HEK293 (cell line): Measurements from ENCODE around the gene DDX43.

ENCODE experiments used
- CTCF ChIA-PET: fragments of 350-600 bp; formaldehyde crosslinking; extraction: SDS; loops from one replicate; lab custom pipeline; 2021; ENCODE audit warnings: antibody characterized with exemption; lab: Yijun Ruan, JAX
- POLR2A ChIA-PET: fragments of 300-600 bp; formaldehyde crosslinking; extraction: SDS; loops from one replicate; lab custom pipeline; 2020; ENCODE audit warnings: antibody characterized with exemption, inconsistent platforms; lab: Yijun Ruan, JAX
- H3K27ac ChIP-seq: fragments of 200-500 bp; sonication (Bioruptor generic); 2 replicates; pipeline ENCODE4 v1.5.1; 2014; ENCODE audit warnings: low read depth, low read length, control low read depth, inconsistent platforms; ENCODE audit errors: extremely low read depth
- H3K36me3 ChIP-seq, 2 experiments: fragments of 200-500 bp in 1 of 2; sonication (Bioruptor generic) in 1 of 2; 1 replicate in 1 of 2; 2 replicates in 1 of 2; pipeline ENCODE4 v1.5.1; 2014 to 2017; ENCODE audit warnings: inconsistent platforms in 2 of 2, low read length in 2 of 2; ENCODE audit not compliant: control insufficient read depth in 2 of 2, insufficient read depth in 1 of 2
- H3K4me1 ChIP-seq: fragments of 200-500 bp; sonication (Bioruptor generic); 2 replicates; pipeline ENCODE4 v1.5.1; 2014; ENCODE audit warnings: mild to moderate bottlenecking, low read length, inconsistent platforms; ENCODE audit not compliant: control insufficient read depth, insufficient read depth
- H3K4me3 ChIP-seq: 2 replicates; pipeline ENCODE4 v1.5.1; 2011; ENCODE audit warnings: low read depth, mild to moderate bottlenecking, control low read depth, low read length, moderate library complexity
- H3K9me3 ChIP-seq: fragments of 200-500 bp; sonication (Bioruptor generic); 2 replicates; pipeline ENCODE4 v1.5.1; 2014; ENCODE audit warnings: low read depth, low read length, inconsistent platforms; ENCODE audit not compliant: control insufficient read depth, insufficient read depth
- KLF8 ChIP-seq: fragments of 450-650 bp; formaldehyde crosslinking; IDR thresholded peaks from 2 replicates; pipeline ENCODE4 v1.5.1; 2016; ENCODE audit warnings: missing biosample characterization, missing genetic modification characterization
- SP2 ChIP-seq: fragments of 450-650 bp; formaldehyde crosslinking; IDR thresholded peaks from 2 replicates; pipeline ENCODE4 v1.5.1; 2016; ENCODE audit warnings: missing biosample characterization, missing genetic modification characterization
- TRIM28 ChIP-seq: IDR thresholded peaks from 2 replicates; pipeline ENCODE4 v1.6.1; 2011; ENCODE audit warnings: low read length, control low read depth, borderline replicate concordance
- ZNF155 ChIP-seq: fragments of 450-650 bp; formaldehyde crosslinking; IDR thresholded peaks from 2 replicates; pipeline ENCODE4 v1.5.1; 2016; ENCODE audit warnings: missing biosample characterization, missing genetic modification characterization
- ZNF175 ChIP-seq: fragments of 450-650 bp; formaldehyde crosslinking; IDR thresholded peaks from 2 replicates; pipeline ENCODE4 v1.5.1; 2016; ENCODE audit warnings: missing biosample characterization, missing genetic modification characterization
- ZNF239 ChIP-seq: fragments of 450-650 bp; formaldehyde crosslinking; IDR thresholded peaks from 2 replicates; pipeline ENCODE4 v1.5.1; 2016; ENCODE audit warnings: missing biosample characterization, missing genetic modification characterization
- ZNF292 ChIP-seq: fragments of 450-650 bp; formaldehyde crosslinking; IDR thresholded peaks from 2 replicates; pipeline ENCODE4 v1.5.1; 2016; ENCODE audit warnings: low read depth, missing biosample characterization, missing genetic modification characterization, borderline replicate concordance
- ZNF302 ChIP-seq: fragments of 450-650 bp; formaldehyde crosslinking; IDR thresholded peaks from 2 replicates; pipeline ENCODE4 v1.5.1; 2016; ENCODE audit warnings: missing biosample characterization, missing genetic modification characterization, low read depth
- ZNF391 ChIP-seq: fragments of 450-650 bp; formaldehyde crosslinking; IDR thresholded peaks from 2 replicates; pipeline ENCODE4 v1.5.1; 2016; ENCODE audit warnings: low read depth, missing biosample characterization, missing genetic modification characterization, borderline replicate concordance
- ZNF514 ChIP-seq: fragments of 450-650 bp; formaldehyde crosslinking; IDR thresholded peaks from 2 replicates; pipeline ENCODE4 v1.5.1; 2016; ENCODE audit warnings: missing biosample characterization, missing genetic modification characterization
- ZNF596 ChIP-seq: fragments of 450-650 bp; IDR thresholded peaks from 2 replicates; pipeline ENCODE4 v1.5.0; 2018; ENCODE audit warnings: missing biosample characterization, mild to moderate bottlenecking, missing genetic modification characterization, moderate library complexity
- ZNF600 ChIP-seq: fragments of 450-650 bp; formaldehyde crosslinking; IDR thresholded peaks from 2 replicates; pipeline ENCODE4 v1.5.1; 2016; ENCODE audit warnings: missing biosample characterization, missing genetic modification characterization
- ZNF610 ChIP-seq: fragments of 450-650 bp; formaldehyde crosslinking; IDR thresholded peaks from 2 replicates; pipeline ENCODE4 v1.5.1; 2016; ENCODE audit warnings: missing biosample characterization, missing genetic modification characterization, borderline replicate concordance
- ZNF621 ChIP-seq: fragments of 450-650 bp; formaldehyde crosslinking; IDR thresholded peaks from 2 replicates; pipeline ENCODE4 v1.5.1; 2017; ENCODE audit warnings: missing biosample characterization, missing genetic modification characterization
- ZNF626 ChIP-seq: fragments of 450-650 bp; sonication (Bioruptor Pico); formaldehyde crosslinking; IDR thresholded peaks from 2 replicates; pipeline ENCODE4 v1.5.1; 2018; ENCODE audit warnings: missing biosample characterization, missing genetic modification characterization, inconsistent platforms
- ZNF654 ChIP-seq: fragments of 450-650 bp; formaldehyde crosslinking; IDR thresholded peaks from 2 replicates; pipeline ENCODE4 v1.5.1; 2016; ENCODE audit warnings: low read depth, missing biosample characterization, missing genetic modification characterization
- ZSCAN23 ChIP-seq: fragments of 450-650 bp; formaldehyde crosslinking; IDR thresholded peaks from 2 replicates; pipeline ENCODE4 v1.5.1; 2016; ENCODE audit warnings: missing biosample characterization, missing genetic modification characterization
- TF ChIP-seq, protein P1 (sequence below): fragments of 450-650 bp; formaldehyde crosslinking; IDR thresholded peaks from 2 replicates; pipeline ENCODE4 v1.5.1; 2016; ENCODE audit warnings: missing biosample characterization, missing genetic modification characterization, low read depth
- TF ChIP-seq, protein P2 (sequence below): fragments of 450-650 bp; formaldehyde crosslinking; IDR thresholded peaks from 2 replicates; pipeline ENCODE4 v1.5.1; 2016; ENCODE audit warnings: missing biosample characterization, missing genetic modification characterization
- TF ChIP-seq, protein P3 (sequence below): fragments of 450-650 bp; formaldehyde crosslinking; IDR thresholded peaks from 2 replicates; pipeline ENCODE4 v1.5.1; 2016; ENCODE audit warnings: missing biosample characterization, missing genetic modification characterization
- TF ChIP-seq, protein P4 (sequence below): fragments of 450-650 bp; formaldehyde crosslinking; IDR thresholded peaks from 2 replicates; pipeline ENCODE4 v1.5.1; 2016; ENCODE audit warnings: missing biosample characterization, missing genetic modification characterization

Gene DDX43

DNA sequence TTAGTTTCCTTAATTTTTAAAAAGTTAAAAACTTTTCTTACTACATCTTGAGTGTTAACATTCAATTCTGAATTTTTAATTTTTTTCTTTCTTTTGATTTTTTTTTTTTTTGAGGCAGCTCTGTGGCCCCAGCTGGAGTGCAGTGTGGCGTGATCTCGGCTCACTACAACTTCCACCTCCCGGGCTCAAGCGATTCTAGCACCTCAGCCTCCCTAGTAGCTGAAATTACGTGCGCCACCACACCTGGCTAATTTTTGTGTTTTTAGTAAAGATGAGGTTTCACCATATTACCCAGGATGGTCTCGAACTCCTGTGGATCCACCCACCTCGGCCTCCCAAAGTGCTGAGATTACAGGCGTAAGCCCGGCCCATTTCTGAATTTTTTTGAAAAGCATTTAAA, 1.2 kb downstream of the DDX43 start:
- POLR2A ChIA-PET = interaction anchor here (0.7 kb wide), 1 partner anchor 125 kb away, joined by 3 read pairs; the partner anchor contains the start of gene EEF1A1
- CTCF ChIA-PET = interaction anchor here (0.5 to 1.2 kb wide), 6 partner anchors 46 to 276 kb away, joined by 3 to 7 read pairs (median 4); no protein-coding TSS in a partner anchor
- Histone ChIP-seq H3K9me3 (no peaks in the 10 kb centered on the region), H3K27ac (no peak overlapping the region), H3K4me1 (no peaks in the 10 kb centered on the region), H3K4me3 (no peak overlapping the region), H3K36me3 (no peaks in the 10 kb centered on the region)
- TF ChIP-seq ZNF621 (no peak), ZNF600 (tag by site-specific recombination) (no peak)

DNA sequence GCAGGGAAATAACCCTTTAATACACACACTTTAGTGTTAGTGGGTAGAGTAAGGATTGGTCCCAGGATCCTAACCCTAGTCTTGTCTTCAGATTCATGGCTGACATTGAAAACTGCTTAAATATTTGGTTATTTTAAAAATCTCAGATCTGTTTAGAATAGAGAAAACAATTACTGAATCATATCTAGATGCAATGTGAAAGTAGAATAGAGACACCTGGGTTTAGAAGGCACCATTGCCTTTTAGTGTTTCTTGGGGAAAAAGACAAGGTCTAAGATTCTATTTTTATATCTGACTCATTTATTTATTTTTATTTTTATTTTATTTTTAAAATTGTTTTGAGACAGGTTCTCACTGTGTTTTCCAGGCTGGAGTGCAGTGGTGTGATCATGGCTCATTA, 6.0 kb downstream of the DDX43 start:
- Histone ChIP-seq H3K4me1 (no peaks in the 10 kb centered on the region), H3K9me3 (no peaks in the 10 kb centered on the region)
- POLR2A ChIA-PET = no interaction called here
- no peak for TF ChIP-seq ZNF302 (tag by site-specific recombination)
- no peak for TF ChIP-seq ZNF596 (tag by site-specific recombination)
- TF ChIP-seq, all 188 proteins: peak for 0
- Histone ChIP-seq H3K27ac (no peak overlapping the region), H3K4me3 (no peak overlapping the region), H3K36me3 (no peaks in the 10 kb centered on the region)
- CTCF ChIA-PET = interaction anchor here (0.7 to 1.3 kb wide), 2 partner anchors 11 to 31 kb away, joined by 3 to 4 read pairs; no protein-coding TSS in a partner anchor

DNA sequence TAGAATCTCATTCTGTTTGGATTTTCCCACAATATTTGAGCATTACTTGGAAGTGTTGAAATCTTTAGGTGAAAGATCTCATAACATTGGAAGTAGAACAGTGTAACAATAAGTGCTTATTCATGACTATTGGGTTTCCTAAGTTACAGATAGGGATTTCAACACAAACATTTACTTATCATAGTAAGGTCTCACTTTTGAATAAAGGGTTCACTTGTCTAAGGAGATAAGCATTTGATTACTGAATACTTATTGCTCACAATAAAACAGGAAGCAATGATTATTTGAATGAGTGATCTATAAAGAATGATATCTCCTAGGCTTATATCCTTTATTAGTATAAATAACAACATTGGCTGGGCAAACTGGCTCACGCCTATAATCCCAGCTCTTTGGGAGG, 14.8 kb downstream of the DDX43 start:
- CTCF ChIA-PET = no interaction called here
- no peaks in the 10 kb centered on the region for H3K36me3 ChIP-seq
- no peaks in the 10 kb centered on the region for H3K9me3 ChIP-seq
- POLR2A ChIA-PET = no interaction called here
- H3K4me3 ChIP-seq = no peak overlapping the region
- no peak overlapping the region for H3K27ac ChIP-seq
- no peaks in the 10 kb centered on the region for H3K4me1 ChIP-seq
- TF ChIP-seq TRIM28 = no peak
- no peak for TF ChIP-seq ZNF155 (tag by site-specific recombination)
- TF ChIP-seq, protein P1, sequence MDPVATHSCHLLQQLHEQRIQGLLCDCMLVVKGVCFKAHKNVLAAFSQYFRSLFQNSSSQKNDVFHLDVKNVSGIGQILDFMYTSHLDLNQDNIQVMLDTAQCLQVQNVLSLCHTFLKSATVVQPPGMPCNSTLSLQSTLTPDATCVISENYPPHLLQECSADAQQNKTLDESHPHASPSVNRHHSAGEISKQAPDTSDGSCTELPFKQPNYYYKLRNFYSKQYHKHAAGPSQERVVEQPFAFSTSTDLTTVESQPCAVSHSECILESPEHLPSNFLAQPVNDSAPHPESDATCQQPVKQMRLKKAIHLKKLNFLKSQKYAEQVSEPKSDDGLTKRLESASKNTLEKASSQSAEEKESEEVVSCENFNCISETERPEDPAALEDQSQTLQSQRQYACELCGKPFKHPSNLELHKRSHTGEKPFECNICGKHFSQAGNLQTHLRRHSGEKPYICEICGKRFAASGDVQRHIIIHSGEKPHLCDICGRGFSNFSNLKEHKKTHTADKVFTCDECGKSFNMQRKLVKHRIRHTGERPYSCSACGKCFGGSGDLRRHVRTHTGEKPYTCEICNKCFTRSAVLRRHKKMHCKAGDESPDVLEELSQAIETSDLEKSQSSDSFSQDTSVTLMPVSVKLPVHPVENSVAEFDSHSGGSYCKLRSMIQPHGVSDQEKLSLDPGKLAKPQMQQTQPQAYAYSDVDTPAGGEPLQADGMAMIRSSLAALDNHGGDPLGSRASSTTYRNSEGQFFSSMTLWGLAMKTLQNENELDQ (tag by site-specific recombination) = no peak
- TF ChIP-seq ZSCAN23 (tag by site-specific recombination) = no peak
- no peak for TF ChIP-seq ZNF654 (tag by site-specific recombination)
- no peak for TF ChIP-seq ZNF292 (tag by site-specific recombination)
- no peak for TF ChIP-seq ZNF596 (tag by site-specific recombination)
- TF ChIP-seq, protein P2, sequence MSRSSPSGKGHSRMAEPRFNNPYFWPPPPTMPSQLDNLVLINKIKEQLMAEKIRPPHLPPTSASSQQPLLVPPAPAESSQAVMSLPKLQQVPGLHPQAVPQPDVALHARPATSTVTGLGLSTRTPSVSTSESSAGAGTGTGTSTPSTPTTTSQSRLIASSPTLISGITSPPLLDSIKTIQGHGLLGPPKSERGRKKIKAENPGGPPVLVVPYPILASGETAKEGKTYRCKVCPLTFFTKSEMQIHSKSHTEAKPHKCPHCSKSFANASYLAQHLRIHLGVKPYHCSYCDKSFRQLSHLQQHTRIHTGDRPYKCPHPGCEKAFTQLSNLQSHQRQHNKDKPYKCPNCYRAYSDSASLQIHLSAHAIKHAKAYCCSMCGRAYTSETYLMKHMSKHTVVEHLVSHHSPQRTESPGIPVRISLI (tag by site-specific recombination) = no peak
- TF ChIP-seq ZNF626 (tag by site-specific recombination) = no peak
- no peak for TF ChIP-seq ZNF175 (tag by site-specific recombination)
- TF ChIP-seq, all 188 proteins: peak for 0

DNA sequence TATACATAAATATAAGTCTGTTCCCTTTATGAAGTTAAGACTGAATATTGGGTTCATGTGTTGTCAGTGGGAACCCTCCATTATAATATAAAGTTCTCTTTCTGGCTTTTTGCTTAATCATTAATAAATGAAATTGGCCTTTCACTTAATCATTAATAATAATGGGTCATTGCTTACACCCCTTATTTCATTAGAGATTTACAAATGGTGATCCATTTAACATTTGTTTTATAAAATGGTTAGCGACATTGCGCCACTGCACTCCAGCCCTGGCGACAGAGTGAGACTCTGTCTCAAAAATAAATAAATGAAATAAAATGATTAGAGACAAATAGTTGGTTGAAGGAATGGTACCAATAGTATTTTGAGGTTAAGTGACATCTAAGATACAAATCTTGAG, 18.5 kb downstream of the DDX43 start:
- POLR2A ChIA-PET = no interaction called here
- no peak overlapping the region for H3K4me3 ChIP-seq
- H3K27ac ChIP-seq = no peak overlapping the region
- CTCF ChIA-PET = interaction anchor here (0.6 kb wide), 1 partner anchor 61 kb away, joined by 3 read pairs; no protein-coding TSS in a partner anchor
- no peaks in the 10 kb centered on the region for H3K36me3 ChIP-seq
- H3K9me3 ChIP-seq = no peaks in the 10 kb centered on the region
- H3K4me1 ChIP-seq = no peaks in the 10 kb centered on the region
- TF ChIP-seq ZNF239 (tag by site-specific recombination) = no peak
- TF ChIP-seq ZNF626 (tag by site-specific recombination) = no peak
- no peak for TF ChIP-seq ZNF610 (tag by site-specific recombination)
- TF ChIP-seq SP2 (tag by site-specific recombination) = no peak
- TF ChIP-seq KLF8 (tag by site-specific recombination) = no peak
- no peak for TF ChIP-seq ZNF391 (tag by site-specific recombination)
- TF ChIP-seq, protein P3, sequence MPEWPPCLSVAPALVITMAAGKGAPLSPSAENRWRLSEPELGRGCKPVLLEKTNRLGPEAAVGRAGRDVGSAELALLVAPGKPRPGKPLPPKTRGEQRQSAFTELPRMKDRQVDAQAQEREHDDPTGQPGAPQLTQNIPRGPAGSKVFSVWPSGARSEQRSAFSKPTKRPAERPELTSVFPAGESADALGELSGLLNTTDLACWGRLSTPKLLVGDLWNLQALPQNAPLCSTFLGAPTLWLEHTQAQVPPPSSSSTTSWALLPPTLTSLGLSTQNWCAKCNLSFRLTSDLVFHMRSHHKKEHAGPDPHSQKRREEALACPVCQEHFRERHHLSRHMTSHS = no peak
- TF ChIP-seq, protein P4, sequence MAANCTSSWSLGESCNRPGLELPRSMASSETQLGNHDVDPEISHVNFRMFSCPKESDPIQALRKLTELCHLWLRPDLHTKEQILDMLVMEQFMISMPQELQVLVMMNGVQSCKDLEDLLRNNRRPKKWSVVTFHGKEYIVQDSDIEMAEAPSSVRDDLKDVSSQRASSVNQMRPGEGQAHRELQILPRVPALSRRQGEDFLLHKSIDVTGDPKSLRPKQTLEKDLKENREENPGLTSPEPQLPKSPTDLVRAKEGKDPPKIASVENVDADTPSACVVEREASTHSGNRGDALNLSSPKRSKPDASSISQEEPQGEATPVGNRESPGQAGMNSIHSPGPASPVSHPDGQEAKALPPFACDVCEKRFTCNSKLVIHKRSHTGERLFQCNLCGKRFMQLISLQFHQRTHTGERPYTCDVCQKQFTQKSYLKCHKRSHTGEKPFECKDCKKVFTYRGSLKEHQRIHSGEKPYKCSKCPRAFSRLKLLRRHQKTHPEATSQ (tag by site-specific recombination) = no peak
- no peak for TF ChIP-seq ZNF514 (tag by site-specific recombination)
